Right ventricle myocardium inferior (tissue), 1 donor: ENCODE results near the gene TMEM26. TPM values are rescaled to one million over a fixed set of nuclear protein-coding genes. Genes with fewer than 3 reads are reported as not detected.

ENCODE experiments used
- ATAC-seq: fragments of 200-7000 bp; cut with Tn5 transposase; one replicate; pipeline ENCODE4 v1.9.1; 2020; ENCODE audit warnings: mild to moderate bottlenecking, moderate library complexity
- DNase-seq: peaks from one replicate; pipeline ENCODE4 v3.0.0; 2021; ENCODE audit errors: missing footprints
- intact Hi-C: fragments of 100-400 bp; cut with DNase I; formaldehyde crosslinking; loops from one replicate; pipeline ENCODE4 v1.11.0; 2022
- total RNA-seq: library from RNA; stranded (reverse); fragmentation: NEBNext Ultra II Directional; extraction: Animal tissue kit (Norgen Biotek cat#: 25700); gene quantifications from one replicate; pipeline ENCODE4 v1.2.1, GENCODE V29; 2021
- donor health status: DM: no; HTN: yes; CAD: no; lungs with severe emphysema.

The TMEM26 gene
- total RNA-seq, 1 donor from 2014 or later: 0.95 TPM

- ATAC-seq (no peak), DNase-seq (no peak)
- intact Hi-C loops: no loop called here
These were observed 76.8 kb downstream of the TMEM26 start for GRCh38 chr10:61376377-61376776.

DNA sequence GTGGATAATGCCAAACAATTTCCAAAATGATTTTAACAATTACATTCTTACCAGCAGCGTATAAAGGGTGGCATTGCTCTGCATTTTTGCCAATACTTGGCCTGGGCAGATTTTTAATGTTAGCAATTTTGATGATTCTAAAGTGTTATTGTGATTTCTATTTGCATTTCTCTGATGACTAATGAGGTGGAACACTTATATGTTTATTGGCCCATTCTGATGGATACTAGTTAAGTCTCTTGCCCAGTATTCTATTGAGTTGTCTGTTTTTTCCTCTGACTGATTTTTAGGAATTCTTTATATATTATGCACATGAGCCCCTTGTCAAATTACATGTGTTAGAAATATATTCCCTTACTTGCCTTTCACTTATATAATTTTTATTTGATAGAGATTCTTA, 86.8 kb downstream of the TMEM26 start:
- DNase-seq (no peak), ATAC-seq (no peak)
- intact Hi-C loops: no loop called here

GRCh38 chr10:61364619-61365018, 88.6 kb downstream of the TMEM26 start:
- ATAC-seq (no peak), DNase-seq (no peak)
- intact Hi-C loops: no loop called here

DNA sequence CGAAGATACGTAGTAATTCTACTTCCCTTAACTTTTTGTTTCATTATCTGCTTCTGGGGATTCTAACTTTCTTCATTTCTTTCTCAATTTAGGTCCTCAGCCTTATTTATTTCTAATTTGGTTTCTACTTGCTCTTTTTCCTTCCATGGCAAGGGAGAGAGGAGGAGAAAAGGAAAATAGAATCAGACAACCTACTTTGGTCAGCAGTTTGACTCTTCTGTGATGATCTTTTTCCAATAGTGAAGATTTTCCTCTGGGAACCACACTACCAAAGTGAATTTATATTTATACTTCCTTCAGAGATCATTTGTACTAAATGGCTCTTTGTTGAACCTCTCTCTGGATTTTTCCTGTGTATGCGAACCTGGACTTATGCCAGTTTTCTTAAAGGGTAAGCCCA, 90.2 kb downstream of the TMEM26 start:
- DNase-seq (no peak), ATAC-seq (no peak)
- intact Hi-C loops: no loop called here

GRCh38 chr10:61359452-61359851, 93.7 kb downstream of the TMEM26 start:
- intact Hi-C loops: no loop called here
- DNase-seq (no peak), ATAC-seq (no peak)

- no peak for ATAC-seq
- no peak for DNase-seq
- intact Hi-C loops: no loop called here
These were observed 95.5 kb downstream of the TMEM26 start for GRCh38 chr10:61357687-61358086.

Other genes starting within 250 kb of the TMEM26 start
- not detected for gene CABCOCO1, start 209.5 kb upstream of the TMEM26 start, total RNA-seq